SK-N-SH (cell line): ENCODE data around the gene MAP3K5.

Experiments
- POLR2AphosphoS5 ChIP-seq: IDR thresholded peaks from 2 replicates; pipeline ENCODE4 v1.6.1; 2012; ENCODE audit warnings: low read depth, low read length
- TF ChIP-seq, protein P1 (sequence below): fragments of 200-600 bp; sonication (generic); IDR thresholded peaks from 2 replicates; pipeline ENCODE4 v1.6.1; 2017; ENCODE audit warnings: antibody characterized with exemption, mild to moderate bottlenecking, moderate library complexity
- TF ChIP-seq, protein P2 (sequence below): fragments of 150-350 bp; IDR thresholded peaks from 2 replicates; pipeline ENCODE4 v1.6.1; 2016; ENCODE audit warnings: mild to moderate bottlenecking, low read depth, low read length

DNA sequence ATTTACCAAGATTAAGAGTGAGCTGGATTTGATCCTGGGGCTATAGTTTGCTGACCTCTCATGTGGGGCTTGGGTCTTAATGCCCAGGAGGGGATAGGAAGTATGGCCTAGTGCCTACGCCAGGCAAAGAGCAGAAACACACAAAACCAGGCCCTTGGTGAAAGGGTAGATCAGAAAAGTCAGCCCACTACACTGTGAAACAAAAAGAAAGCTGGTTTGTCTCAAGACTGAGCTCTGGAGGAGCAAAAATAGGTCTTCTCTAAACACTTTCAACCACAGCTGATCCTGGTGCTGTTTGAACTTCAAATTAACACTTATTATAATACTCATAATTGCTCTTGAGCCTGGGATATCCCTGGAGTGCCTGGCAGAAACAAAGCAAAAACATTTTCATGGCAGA is 167.0 kb downstream of the MAP3K5 start:
- no peak for TF ChIP-seq POLR2AphosphoS5
- TF ChIP-seq, protein P1, sequence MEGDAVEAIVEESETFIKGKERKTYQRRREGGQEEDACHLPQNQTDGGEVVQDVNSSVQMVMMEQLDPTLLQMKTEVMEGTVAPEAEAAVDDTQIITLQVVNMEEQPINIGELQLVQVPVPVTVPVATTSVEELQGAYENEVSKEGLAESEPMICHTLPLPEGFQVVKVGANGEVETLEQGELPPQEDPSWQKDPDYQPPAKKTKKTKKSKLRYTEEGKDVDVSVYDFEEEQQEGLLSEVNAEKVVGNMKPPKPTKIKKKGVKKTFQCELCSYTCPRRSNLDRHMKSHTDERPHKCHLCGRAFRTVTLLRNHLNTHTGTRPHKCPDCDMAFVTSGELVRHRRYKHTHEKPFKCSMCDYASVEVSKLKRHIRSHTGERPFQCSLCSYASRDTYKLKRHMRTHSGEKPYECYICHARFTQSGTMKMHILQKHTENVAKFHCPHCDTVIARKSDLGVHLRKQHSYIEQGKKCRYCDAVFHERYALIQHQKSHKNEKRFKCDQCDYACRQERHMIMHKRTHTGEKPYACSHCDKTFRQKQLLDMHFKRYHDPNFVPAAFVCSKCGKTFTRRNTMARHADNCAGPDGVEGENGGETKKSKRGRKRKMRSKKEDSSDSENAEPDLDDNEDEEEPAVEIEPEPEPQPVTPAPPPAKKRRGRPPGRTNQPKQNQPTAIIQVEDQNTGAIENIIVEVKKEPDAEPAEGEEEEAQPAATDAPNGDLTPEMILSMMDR: no peak
- TF ChIP-seq, protein P2, sequence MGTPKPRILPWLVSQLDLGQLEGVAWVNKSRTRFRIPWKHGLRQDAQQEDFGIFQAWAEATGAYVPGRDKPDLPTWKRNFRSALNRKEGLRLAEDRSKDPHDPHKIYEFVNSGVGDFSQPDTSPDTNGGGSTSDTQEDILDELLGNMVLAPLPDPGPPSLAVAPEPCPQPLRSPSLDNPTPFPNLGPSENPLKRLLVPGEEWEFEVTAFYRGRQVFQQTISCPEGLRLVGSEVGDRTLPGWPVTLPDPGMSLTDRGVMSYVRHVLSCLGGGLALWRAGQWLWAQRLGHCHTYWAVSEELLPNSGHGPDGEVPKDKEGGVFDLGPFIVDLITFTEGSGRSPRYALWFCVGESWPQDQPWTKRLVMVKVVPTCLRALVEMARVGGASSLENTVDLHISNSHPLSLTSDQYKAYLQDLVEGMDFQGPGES: no peak
